Neural cell (in vitro differentiated cells): ENCODE measurements around the gene ZNF23. TPM values are rescaled to one million over a fixed set of nuclear protein-coding genes. Genes with fewer than 3 reads are reported as not detected.
A peak's percentile ranks its signal among the peaks of the same experiment; 100 is the strongest.

Experiments used
- H2AFZ ChIP-seq: fragments of 200-600, 300-800 bp; sonication (generic), shearing (Covaris generic); 2 replicates; pipeline ENCODE4 v1.6.0; 2014; ENCODE audit warnings: low read depth, mild to moderate bottlenecking, antibody characterized with exemption, low read length, moderate library complexity
- H3F3A ChIP-seq: fragments of 200-600 bp; shearing (Covaris generic); 2 replicates; pipeline ENCODE4 v1.6.1; 2016; ENCODE audit warnings: mild to moderate bottlenecking, moderate library complexity, mixed read lengths, antibody characterized with exemption, low read length; ENCODE audit not compliant: insufficient read depth, poor library complexity, severe bottlenecking
- H3K27ac ChIP-seq: fragments of 200-600, 300-800 bp; sonication (generic), shearing (Covaris generic); 2 replicates; pipeline ENCODE4 v1.5.1; 2014; ENCODE audit warnings: mild to moderate bottlenecking, low read length, moderate library complexity
- H3K27me3 ChIP-seq: fragments of 300-800, 200-600 bp; sonication (generic), shearing (Covaris generic); 2 replicates; pipeline ENCODE4 v1.6.0; 2014; ENCODE audit warnings: mild to moderate bottlenecking, low read depth, low read length, moderate library complexity; ENCODE audit not compliant: insufficient read depth
- H3K36me3 ChIP-seq: fragments of 300-800, 200-600 bp; sonication (generic), shearing (Covaris generic); 2 replicates; pipeline ENCODE4 v1.5.1; 2014; ENCODE audit warnings: mild to moderate bottlenecking, antibody characterized with exemption, low read length, moderate library complexity; ENCODE audit not compliant: insufficient read depth
- H3K4me2 ChIP-seq: fragments of 300-800, 200-600 bp; sonication (generic), shearing (Covaris generic); 2 replicates; pipeline ENCODE4 v1.6.0; 2014; ENCODE audit warnings: mild to moderate bottlenecking, low read length
- H3K4me3 ChIP-seq: fragments of 300-800, 200-600 bp; sonication (generic), shearing (Covaris generic); 2 replicates; pipeline ENCODE4 v1.5.1; 2014; ENCODE audit warnings: mild to moderate bottlenecking, low read length, moderate library complexity
- H3K79me2 ChIP-seq: fragments of 200-600 bp; shearing (Covaris generic); replicated peaks from 2 replicates; pipeline ENCODE4 v1.6.0; 2014; ENCODE audit warnings: mild to moderate bottlenecking, low read length, moderate library complexity; ENCODE audit not compliant: insufficient read depth
- H3K9ac ChIP-seq: fragments of 300-800, 200-600 bp; sonication (generic), shearing (Covaris generic); 2 replicates; pipeline ENCODE4 v1.6.1; 2016; ENCODE audit warnings: mild to moderate bottlenecking, low read length, mixed read lengths
- H3K9me2 ChIP-seq: fragments of 200-600 bp; shearing (Covaris generic); 2 replicates; pipeline ENCODE4 v1.6.1; 2016; ENCODE audit warnings: mild to moderate bottlenecking, low read length, mixed read lengths; ENCODE audit not compliant: insufficient read depth
- H3K9me3 ChIP-seq: fragments of 200-600, 300-800 bp; sonication (generic), shearing (Covaris generic); 2 replicates; pipeline ENCODE4 v1.6.1; 2016; ENCODE audit warnings: mild to moderate bottlenecking, mixed run types, low read length, moderate library complexity, mixed read lengths
- H4K20me1 ChIP-seq: fragments of 200-600 bp; shearing (Covaris generic); 2 replicates; pipeline ENCODE4 v1.6.1; 2016; ENCODE audit warnings: mild to moderate bottlenecking, mixed run types; ENCODE audit not compliant: insufficient read depth
- CTCF ChIP-seq: fragments of 450-650 bp; IDR thresholded peaks from 2 replicates; pipeline ENCODE4 v1.5.1; 2014; ENCODE audit warnings: antibody characterized with exemption, mild to moderate bottlenecking, moderate library complexity; ENCODE audit not compliant: poor library complexity, severe bottlenecking
- EP300 ChIP-seq: fragments of 450-650 bp; conservative IDR thresholded peaks from 2 replicates; pipeline ENCODE4 v1.6.1; 2014; ENCODE audit warnings: antibody characterized with exemption, mild to moderate bottlenecking, moderate library complexity; ENCODE audit not compliant: poor library complexity, severe bottlenecking
- EZH2 ChIP-seq: fragments of 200-600, 300-800 bp; shearing (Covaris generic), sonication (generic); IDR thresholded peaks from 2 replicates; pipeline ENCODE4 v1.6.1; 2014; ENCODE audit warnings: antibody characterized with exemption, low read length, borderline replicate concordance, mild to moderate bottlenecking; ENCODE audit not compliant: insufficient read depth, poor library complexity, severe bottlenecking
- MXI1 ChIP-seq: fragments of 450-650 bp; conservative IDR thresholded peaks from 2 replicates; pipeline ENCODE4 v1.6.1; 2014; ENCODE audit warnings: antibody characterized with exemption, mild to moderate bottlenecking; ENCODE audit not compliant: poor library complexity, severe bottlenecking
- POLR2AphosphoS5 ChIP-seq: IDR thresholded peaks from 2 replicates; pipeline ENCODE4 v1.6.1; 2012
- RAD21 ChIP-seq: fragments of 450-650 bp; conservative IDR thresholded peaks from 2 replicates; pipeline ENCODE4 v1.6.1; 2014; ENCODE audit warnings: antibody characterized with exemption, mild to moderate bottlenecking, moderate library complexity
- REST ChIP-seq: IDR thresholded peaks from 2 replicates; pipeline ENCODE4 v1.6.1; 2012; ENCODE audit warnings: borderline replicate concordance
- SMC3 ChIP-seq: fragments of 450-650 bp; conservative IDR thresholded peaks from 2 replicates; pipeline ENCODE4 v1.6.1; 2014; ENCODE audit warnings: antibody characterized with exemption, mild to moderate bottlenecking, moderate library complexity; ENCODE audit not compliant: poor library complexity
- TAF1 ChIP-seq: IDR thresholded peaks from 2 replicates; pipeline ENCODE4 v1.6.1; 2012; ENCODE audit warnings: low read depth
- polyA plus RNA-seq: library from polyadenylated mRNA; depleted of rRNA; stranded (reverse); fragments of >200 nt; gene quantifications from 2 replicates; pipeline ENCODE4 v1.2.3, GENCODE V29; 2014

Gene ZNF23
- polyA plus RNA-seq, 1 donor from 2014 or later = 40.4 TPM

DNA sequence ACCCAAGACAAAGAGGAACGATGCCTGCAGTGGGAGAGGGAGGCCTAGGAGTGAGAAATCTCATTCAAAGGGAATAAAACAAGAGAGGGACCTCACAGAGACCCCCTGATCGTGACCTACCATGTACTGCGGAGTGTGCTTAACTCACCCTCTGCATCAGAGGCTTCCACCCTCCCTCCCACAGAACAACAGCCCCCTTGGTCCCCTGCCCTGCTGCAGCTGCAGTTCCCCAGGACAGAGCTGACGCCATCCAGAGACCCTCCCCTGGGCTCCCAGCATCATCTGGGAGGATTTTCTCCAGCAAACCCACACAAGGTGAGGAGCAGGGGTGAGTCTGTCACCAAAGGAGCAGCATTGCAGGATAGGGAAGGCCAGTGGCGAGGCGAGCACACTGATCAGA lies 60.0 kb downstream of the ZNF23 start:
- no peaks in the 10 kb centered on the region for H3K36me3 ChIP-seq
- peak overlapping the region; percentile 53 for H3K27ac ChIP-seq
- TF ChIP-seq MXI1 = no peak
- TF ChIP-seq EZH2 = no peak
- no peak for TF ChIP-seq RAD21
- no peak for TF ChIP-seq SMC3
- TF ChIP-seq REST = no peak
- TF ChIP-seq POLR2AphosphoS5 = no peak
- TF ChIP-seq EP300 = no peak
- TF ChIP-seq TAF1 = no peak
- no peak for TF ChIP-seq CTCF
- no peak overlapping the region for H3K4me2 ChIP-seq
- no peaks in the 10 kb centered on the region for H3F3A ChIP-seq
- H3K27me3 ChIP-seq = no peaks in the 10 kb centered on the region
- H3K79me2 ChIP-seq = no peaks in the 10 kb centered on the region
- H2AFZ ChIP-seq = no peak overlapping the region
- no peaks in the 10 kb centered on the region for H3K9me3 ChIP-seq
- H4K20me1 ChIP-seq = no peaks in the 10 kb centered on the region
- no peaks in the 10 kb centered on the region for H3K9me2 ChIP-seq
- peak overlapping the region; percentile 32 for H3K9ac ChIP-seq
- no peak overlapping the region for H3K4me3 ChIP-seq

GRCh38 chr16:71399801-71400563 lies 62.1 kb downstream of the ZNF23 start:
- Histone ChIP-seq H3K27ac (no peak overlapping the region), H3K4me2 (no peak overlapping the region), H2AFZ (no peak overlapping the region), H3K9me2 (no peaks in the 10 kb centered on the region), H3F3A (no peaks in the 10 kb centered on the region), H3K27me3 (no peaks in the 10 kb centered on the region), H3K4me3 (no peak overlapping the region), H3K9ac (no peak overlapping the region), H3K36me3 (no peaks in the 10 kb centered on the region), H4K20me1 (no peaks in the 10 kb centered on the region), H3K9me3 (no peaks in the 10 kb centered on the region), H3K79me2 (no peaks in the 10 kb centered on the region)
- TF ChIP-seq EZH2 (no peak), RAD21 (no peak), REST (no peak), EP300 (no peak), SMC3 (no peak)

Other genes with a start within 250 kb of the ZNF23 start
- 0.54 and 2.2 TPM in 2 replicates for gene HYDIN, start 231.5 kb downstream of the ZNF23 start, polyA plus RNA-seq
- 46.9 and 48.1 TPM in 2 replicates for gene CMTR2, start 172.8 kb downstream of the ZNF23 start, polyA plus RNA-seq
- gene CALB2, start 103.5 kb downstream of the ZNF23 start, polyA plus RNA-seq = 0.20 and 1.1 TPM in 2 replicates
- gene TLE7, start 20.2 kb downstream of the ZNF23 start, polyA plus RNA-seq = not detected in 2 replicates
- 6.6 and 11.8 TPM in 2 replicates for gene ZNF19, start 27.1 kb upstream of the ZNF23 start, polyA plus RNA-seq
- gene CHST4, start 64.2 kb upstream of the ZNF23 start, polyA plus RNA-seq = not detected in 2 replicates
- 0.14 TPM in 1 of 2 replicates, not detected in the other for gene TAT, start 114.8 kb upstream of the ZNF23 start, polyA plus RNA-seq
- not detected in 2 replicates for gene MARVELD3, start 163.9 kb upstream of the ZNF23 start, polyA plus RNA-seq